Fibroblast of the conjunctiva (primary cell): ENCODE measurements around the gene ST3GAL3.
A peak's percentile ranks its signal among the peaks of the same experiment; 100 is the strongest.

Experiments
- DNase-seq: peaks from one replicate; pipeline ENCODE4 v3.0.0-alpha.2; 2010; ENCODE audit warnings: low read depth

Gene ST3GAL3

DNA sequence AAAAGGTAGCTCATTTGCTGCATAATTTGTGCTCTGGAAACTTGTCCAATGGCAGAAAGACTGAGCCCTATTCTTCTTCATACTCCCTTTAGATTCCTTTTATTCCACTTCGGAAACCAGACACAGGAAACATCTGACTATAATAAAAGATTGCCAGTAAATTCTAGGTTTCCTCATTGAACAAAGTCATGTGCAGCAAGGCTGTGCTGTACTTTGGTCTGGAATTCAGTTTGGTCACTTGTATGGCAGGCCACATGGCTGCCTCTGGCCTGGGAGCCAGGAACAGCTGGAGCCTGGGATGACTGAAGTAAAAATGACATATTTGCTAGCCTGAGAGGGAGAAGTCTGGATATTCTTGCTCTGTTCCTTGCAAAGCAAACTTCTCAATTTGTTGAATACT lies 79.6 kb downstream of the ST3GAL3 start:
- DNase-seq = no peak

DNA sequence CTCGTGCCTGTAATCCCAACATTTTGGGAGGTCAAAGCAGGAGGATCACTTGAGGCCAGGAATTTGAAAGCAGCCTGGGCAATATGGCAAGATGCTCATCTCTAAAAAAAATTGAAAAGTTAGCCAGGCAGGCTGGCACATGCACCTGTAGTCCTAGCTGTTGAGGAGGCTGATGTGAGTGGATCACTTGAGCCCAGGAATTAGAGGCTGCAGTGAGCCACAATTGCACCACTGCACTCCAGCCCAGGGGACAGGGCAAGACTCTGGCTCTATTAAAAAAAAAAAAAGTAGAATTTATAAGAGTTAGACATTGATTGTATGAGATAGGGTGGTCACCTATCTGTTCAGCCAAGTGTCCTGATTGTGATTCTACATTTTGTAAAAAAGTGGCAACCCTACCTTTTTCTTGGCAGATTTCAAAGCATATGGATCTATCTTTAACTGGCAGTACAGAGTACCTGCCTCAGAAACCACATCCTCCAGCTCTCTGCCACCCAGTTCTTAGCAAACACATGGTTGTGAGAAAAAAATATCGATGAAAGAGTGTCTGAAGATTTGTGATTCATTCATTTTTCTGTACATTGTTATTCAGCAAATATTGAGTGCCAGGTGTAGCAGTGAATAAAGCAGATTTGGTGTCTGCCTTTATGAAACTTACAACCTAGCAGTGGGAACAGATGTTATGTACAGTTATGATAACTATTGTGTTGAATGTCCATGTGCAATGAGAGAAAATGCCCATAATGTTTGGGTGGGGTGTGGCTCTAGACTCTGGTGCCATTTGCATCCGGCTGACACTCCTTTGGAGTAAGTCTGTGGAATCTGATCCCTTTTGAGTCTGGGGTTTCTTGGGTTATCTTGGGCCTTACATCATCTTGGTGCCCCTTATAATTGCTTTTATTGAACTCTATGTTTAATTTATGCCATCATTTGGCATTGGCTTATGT lies 82.5 kb downstream of the ST3GAL3 start:
- DNase-seq = no peak

DNA sequence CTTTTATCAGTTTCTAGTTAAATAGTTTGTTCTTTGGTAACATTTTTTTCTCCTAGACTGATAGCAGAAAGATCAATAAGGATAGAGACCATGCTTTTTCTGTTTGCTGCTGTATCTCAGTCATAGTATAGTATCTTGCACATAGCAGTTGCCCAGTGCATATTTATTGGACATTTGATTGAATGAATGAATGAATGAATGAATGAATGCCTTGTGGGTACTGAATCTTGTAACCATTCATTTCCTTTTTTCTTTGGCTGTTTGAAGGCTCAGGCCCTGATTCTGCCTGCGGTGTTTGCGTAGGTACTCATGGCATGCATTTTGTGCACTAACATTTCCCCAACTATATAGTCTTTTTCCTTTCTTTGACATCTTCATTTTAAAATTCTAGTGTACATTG lies 83.9 kb downstream of the ST3GAL3 start:
- DNase-seq = no peak

DNA sequence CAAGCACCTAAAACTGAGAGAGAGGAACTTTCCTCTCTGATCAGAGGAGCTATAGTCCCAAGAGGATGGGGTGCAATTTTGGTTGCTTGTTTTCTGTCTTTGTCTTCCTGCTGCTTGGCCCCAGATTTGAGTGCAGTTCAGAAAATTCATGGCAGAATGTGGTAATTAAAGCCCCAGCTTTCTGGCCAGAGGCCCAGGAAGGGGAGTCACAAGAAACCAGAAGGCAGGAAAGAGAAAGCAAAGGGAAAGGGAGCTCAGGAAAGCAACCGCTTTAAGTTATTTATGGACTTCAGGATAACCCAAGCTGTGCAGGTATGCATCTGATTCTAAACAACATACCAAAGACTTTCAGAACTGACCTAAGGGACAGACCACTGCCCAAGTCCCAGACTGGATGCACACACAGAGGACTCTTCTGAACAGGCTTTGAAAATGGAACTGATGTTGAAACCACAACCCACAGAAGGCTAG lies 88.8 kb downstream of the ST3GAL3 start:
- DNase-seq = no peak

DNA sequence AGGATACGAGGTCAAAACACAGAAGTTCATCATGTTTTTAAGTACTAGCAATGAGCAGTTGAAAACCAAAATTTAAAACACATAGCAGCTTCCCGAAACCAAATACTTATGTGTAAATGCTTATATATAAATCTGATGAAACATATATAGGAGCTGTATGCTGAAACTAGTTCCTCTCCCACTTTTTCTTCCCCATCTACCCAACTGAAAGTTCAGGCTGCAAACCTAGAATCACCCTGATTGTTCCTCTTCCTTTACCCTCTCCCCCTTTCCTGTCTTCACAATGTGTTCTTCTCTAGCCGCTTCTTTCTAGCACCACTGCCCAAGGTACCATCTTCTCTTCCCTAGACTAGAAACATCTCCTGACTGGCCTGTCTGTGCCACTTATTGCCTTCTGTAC lies 90.6 kb downstream of the ST3GAL3 start:
- DNase-seq = no peak

DNA sequence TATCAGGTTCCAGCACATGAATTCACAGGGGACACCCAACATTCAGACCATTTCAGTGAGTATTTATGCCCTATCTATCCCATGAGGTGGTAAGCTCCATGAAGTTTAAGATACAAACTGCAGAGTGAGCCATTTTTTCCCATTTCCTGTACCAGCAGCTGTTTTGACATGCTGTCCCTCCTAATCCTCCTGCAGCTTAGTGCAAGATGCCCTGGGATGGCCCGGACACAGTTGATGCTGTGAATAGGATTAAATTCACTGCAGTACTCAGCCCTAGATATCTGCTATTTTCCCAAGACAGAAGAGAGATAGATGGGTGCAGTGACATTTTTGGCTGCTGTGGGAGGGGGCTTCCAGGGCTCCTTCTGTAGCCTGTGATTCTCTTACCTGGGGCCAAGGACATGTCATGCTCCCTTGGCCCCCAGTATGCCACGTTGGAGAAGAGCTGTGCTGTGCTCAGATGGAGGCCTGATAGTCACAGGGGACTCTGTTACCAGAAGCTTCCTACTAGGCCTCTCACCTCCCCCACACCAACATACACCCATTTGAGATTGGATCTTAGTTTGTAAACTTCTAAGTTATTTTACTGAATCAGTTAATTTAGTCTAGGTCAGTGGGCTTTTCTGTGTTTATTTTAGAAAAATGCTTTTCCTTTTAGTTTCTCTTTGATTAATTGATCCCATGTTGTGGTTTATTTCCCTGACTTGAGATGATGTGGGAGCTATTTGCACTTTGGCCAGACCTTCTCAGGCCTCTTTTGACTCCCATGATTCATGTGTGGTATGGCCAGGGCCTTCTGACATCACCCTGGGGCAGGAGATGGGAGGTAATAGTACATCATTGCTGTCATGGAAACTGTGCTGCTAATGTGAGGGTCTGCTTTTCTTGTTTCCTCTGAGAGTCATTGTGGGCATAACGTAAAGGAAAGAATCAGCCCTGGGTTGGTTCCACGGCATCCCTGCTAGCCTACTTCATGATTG lies 92.6 kb downstream of the ST3GAL3 start:
- DNase-seq = peak; percentile 55

DNA sequence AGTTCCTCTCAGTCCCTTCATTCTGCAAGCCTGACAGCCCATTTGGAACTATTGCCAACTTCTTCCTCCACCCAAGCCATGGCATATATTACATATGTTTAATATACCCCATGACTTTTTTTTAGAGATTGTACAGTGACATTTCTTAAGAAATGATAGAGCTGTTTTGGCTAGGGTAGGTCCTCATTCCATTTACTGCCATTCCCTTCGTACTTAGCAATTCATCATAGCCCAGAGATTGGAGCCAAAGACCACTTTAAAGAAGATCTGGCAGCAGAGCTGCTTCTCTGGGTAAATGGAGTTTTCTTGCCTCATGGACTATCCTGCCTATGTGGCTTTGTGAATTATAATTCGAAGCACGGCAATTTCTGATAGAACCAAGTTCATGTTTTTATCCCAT lies 93.4 kb downstream of the ST3GAL3 start:
- DNase-seq = no peak

DNA sequence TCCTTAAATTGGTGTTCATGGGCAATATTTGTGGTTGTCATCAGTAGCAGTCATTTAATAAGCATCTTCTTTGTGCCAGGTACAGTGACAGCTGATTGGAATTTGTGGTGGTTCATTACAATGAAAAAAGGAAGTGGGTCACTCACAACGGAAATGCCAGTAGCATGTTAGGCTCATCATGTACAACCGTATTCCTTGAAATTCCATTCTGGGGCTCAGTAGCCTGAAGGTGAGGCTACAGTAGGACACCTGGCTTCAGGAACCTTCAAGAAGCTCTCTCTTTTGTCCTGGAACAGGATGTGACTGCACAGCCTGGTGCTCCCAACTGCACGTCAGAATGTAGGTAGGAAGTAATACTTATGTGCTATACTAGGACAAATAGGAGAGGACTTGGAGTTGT lies 93.9 kb downstream of the ST3GAL3 start:
- DNase-seq = no peak

DNA sequence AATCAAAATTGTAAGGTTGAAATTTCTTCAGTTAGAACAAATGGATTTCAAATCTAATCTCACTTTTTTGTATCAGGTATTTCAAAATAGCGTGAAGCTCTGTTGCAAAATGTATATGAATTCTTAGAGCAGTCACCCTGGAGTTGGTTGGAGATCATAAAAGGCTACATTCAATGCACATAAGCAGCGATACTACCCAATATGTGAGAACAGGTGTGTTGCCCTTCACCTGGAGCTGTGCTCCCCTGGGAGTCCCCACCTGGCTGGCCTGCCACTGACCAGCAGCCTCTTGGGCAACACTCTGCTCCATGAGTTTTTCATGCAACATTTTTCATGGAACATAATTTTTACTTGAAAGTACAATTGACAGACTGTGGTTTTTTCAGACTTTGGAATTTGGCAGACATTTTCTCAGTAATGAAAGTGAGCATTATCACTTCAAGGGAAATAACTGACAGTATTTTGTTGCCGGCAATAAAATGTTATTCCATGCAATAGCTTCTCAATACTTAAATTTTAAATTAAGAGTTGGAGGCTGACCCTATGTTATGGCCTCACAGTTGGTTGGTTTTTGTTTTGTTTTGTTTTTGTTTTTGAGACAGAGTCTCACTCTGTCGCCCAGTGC lies 95.1 kb downstream of the ST3GAL3 start:
- no peak for DNase-seq

DNA sequence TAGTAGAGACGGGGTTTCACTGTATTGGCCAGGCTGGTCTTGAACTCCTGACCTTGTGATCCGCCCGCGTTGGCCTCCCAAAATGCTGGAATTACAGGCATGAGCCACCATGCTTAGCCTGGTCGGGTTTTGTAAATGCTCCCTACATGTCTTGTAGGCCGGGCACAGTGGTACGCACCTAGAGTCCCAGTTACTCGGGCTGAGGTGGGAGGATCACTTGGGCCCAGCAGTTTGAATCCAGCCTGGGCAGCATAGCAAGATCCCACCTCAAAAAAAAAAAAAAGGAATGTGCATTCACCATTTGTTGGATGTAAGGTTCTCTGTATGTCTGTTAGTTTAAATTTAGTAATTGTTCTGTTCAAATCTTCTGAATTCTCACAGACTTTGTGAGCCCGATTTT lies 95.8 kb downstream of the ST3GAL3 start:
- DNase-seq = no peak

DNA sequence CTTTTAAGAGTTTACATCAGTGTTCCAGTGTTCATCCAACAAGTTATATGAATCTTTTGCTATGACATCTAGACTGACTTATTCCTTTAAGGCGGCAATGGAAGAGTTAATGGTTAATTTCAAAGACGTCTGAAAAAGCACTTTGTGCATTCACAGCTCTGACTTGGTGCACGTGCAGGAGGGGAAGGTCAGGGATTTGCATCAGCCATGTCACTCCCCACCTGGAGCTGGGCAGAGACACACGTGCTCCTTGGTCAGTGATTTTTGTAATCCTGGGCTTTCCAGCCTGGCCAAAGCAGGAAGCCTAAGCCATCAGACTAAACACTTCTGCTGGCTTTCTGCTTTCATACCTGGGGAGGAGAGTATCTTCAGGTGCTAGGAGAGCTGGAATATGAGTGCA lies 96.3 kb downstream of the ST3GAL3 start:
- DNase-seq = no peak

DNA sequence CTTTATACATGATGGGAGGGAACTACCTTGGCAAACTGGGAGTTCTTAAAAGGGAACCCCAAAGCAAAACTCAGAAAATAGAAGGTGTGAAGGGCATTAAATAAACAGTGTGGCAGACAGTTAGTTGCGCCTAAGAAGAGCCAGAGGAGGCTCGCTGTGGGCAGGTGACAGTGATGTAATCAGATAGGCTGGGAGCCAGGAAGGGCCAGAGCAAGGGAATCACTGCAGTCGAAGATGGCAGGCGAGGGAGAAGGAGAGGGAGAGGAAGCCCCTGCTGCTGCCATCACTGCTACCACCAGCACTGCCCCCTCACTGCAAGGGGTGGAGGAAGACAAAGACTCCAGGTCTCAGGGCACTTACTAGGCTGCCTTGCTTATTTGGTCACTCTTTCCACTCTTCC lies 97.2 kb downstream of the ST3GAL3 start:
- DNase-seq = no peak

DNA sequence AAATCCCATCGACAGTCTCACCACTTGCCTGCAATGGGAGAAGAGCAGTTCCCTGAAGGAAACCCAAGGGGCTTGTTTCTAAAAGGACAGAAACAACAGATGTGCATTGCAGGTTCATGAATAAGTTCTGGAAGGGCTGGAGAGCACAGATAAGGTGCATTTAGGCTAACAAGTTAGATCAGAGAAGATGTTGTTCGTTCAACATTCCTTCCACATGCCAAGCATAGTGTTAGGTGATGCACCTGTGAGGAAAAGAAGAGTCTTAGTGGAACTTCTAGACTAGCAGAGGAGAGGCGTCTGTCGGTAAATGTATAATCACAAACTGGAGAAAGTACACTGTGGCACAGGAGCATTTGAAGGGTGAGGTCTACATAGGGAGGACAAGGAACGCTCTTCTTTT lies 98.0 kb downstream of the ST3GAL3 start:
- DNase-seq = no peak

DNA sequence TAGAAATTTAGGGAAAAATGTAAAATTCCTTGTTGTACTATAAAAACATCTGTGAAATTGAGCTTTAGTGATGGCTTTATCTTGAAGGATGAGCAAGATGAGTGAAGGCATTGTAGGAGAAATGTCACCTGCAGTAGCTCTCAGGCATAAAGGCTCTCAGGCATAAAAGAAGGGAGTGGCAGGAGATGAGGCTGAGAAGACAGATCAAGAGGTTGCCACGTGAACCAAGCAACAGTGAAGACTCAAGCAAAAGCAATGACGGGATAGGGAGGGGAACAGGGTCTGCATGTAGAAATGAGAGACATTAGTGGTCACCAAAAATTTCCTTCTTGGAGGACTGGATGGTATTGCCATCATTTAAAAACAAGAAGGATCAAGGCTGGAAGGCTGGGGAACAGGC lies 98.8 kb downstream of the ST3GAL3 start:
- no peak for DNase-seq

DNA sequence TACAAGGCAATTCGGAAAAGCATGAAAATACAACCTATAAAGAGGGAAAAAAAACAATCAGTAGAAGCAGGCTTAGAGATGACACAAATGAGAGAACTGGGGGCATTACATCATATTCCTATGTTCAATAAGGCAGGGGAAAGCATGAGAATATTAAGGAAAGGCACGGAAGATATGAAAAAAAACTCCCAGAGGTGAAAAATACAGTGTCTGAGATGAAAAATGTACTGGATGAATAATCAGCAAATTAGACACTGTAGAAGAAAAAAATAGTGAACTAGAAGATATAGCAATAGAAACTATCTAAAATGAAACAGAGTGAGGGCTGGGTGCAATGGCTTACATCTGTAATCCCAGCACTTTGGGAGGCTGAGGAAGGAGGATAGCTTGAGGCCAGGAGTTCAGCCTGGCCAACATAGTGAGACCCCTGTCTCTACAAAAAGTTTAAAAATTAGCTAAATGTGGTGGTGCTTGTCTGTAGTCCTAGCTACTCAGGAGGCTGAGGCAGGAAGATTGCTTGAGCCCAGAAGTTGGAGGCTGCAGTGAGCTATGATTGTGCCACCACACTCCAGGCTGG lies 101.8 kb downstream of the ST3GAL3 start:
- DNase-seq = no peak

DNA sequence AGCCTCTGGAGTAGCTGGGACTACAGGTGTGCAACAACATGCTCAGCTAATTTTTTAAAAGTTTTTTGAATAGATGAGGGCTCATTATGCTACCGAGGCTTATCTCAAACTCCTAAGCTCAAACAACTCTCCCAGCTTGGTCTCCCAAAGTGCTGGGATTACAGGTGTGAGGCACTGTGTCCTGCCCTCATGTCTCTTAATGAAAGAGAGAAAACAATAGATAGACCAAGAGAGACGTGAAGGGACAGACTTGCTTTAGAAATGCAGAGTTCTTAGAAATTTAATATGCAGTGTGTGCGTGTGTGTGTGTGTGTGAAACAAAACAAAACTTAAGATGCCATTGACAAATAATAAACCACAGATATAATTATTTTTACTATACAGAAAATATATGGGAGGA lies 105.2 kb downstream of the ST3GAL3 start:
- no peak for DNase-seq

DNA sequence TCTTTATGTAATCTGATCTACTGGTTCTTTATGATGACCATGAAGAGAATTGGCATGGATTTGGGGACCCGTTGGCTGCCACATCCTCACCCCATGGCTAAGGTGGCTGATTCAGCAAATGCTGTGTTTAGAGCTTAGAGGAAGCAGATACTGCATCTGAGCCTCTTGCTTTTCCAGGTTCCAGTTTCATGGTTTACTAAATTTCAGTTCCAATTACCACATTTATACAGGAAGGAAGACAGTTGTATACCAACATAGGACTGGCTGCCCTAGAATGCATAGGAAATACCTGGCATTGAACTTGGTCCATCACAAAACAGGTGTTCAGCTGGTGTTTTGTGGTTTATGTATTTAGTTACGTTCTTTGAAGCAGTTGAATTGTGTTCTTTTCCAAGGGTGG lies 107.1 kb downstream of the ST3GAL3 start:
- DNase-seq = no peak

DNA sequence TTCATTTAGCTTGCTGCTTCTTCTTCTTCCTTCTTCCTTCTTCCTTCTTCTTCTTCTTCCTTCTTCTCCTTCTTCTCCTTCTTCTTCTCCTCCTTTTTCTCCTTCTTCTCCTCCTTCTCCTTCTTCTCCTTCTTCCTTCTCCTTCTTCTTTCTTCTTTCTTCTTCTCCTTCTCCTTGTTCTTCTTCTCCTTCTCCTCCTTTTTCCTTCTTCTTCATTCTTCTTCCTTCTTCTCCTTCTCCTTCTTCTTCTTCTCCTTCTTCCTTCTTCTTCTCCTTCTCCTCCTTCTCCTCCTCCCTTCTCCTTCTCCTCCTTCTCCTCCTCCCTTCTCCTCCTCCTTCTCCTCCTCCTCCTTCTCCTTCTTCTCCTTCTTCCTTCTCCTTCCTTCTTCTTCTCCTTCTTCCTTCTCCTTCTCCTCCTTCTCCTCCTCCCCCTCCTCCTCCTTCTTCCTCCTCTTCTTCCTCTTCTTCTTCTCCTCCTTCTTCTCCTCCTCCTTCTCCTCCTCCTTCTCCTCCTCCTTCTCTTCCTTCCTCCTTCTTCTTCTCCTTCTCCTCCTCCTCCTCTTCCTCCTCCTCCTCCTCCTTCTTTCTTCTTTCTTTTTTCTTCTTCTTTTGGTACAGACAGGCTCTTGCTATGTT lies 110.1 kb downstream of the ST3GAL3 start:
- DNase-seq = no peak

DNA sequence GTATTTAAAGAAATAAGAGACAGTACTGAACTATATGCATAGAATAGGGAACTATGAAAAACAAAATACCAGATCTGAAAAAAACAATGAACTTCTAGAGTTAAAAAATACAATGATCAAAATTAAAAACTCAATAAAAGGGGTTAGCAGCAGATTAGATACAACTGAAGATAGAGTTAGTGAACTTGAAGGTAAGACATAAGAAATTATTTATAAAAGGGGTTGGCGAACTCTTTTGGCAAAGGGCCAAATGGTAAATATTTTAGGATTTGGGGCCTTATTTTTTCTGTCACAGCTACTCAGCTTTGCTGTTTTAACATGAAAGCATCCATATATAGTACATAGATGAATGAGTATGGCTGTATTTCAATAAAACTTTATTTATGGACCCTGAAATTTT lies 111.4 kb downstream of the ST3GAL3 start:
- DNase-seq = no peak

DNA sequence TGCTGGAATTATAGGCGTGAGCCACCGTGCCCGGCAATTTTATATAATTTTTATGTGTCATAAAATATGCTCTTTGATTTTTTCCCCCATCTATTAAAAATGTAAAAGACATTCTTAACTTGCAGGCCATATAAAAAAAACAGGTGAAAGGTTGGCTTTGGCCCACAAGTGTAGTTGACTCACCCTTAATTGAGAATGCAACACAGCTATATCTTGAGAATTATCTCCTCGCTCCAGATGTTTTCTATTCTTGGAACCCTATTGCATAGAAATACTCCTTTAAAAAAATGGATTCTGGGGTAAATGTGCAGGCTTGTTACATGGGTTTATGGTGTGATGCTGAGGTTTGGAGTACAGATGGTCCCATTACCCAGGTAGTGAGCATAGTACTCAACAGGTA lies 112.0 kb downstream of the ST3GAL3 start:
- DNase-seq = no peak

DNA sequence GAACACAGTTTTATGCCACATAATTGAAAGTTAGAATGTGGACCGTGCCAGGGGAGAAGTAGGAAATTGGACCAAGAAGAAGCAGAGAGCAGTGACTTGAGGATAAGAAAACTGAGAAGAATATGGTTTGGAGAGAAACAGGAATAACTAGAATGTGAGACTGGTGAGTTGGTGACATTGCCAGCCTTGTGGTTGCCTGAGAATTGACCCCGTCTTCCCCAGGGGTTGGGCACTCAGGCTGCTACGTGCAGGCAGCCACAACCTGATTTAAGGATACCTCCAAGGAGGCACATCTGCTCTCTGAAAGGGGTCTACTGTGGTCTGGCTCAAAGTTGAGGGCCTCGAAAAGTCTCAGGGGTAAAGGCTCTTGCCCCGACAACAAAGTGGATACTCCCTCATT lies 114.1 kb downstream of the ST3GAL3 start:
- no peak for DNase-seq
